PFSK-1 (cell line): Measurements from ENCODE around the gene RNF220.

Source experiments
- POLR2AphosphoS5 ChIP-seq: IDR thresholded peaks from 2 replicates; pipeline ENCODE4 v1.6.1; 2012; ENCODE audit warnings: low read depth, mild to moderate bottlenecking, control low read depth, low read length, moderate library complexity
- TAF1 ChIP-seq: IDR thresholded peaks from 2 replicates; pipeline ENCODE4 v1.6.1; 2012; ENCODE audit warnings: low read length, control low read depth, borderline replicate concordance; ENCODE audit not compliant: insufficient read depth

DNA sequence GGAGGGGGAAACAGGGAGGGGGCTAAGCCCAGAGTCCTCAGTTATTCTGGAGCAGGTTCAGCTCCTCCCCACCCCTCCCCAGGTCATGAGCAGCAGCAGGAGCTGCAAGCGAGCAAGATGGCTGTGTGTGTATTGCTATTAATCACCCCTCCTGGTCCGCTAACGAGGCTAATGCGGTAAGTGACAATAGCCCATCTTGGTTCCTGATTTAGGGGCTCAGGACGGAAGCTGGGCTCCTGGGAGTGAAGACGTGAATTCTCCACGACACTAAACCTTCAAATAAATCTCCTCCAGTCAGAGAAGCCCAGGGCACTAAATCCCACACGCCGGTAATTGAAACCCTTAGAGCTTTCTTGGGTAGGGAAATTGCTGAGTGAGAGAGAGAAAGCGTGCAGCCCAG is 193.1 kb downstream of the RNF220 start:
- TF ChIP-seq POLR2AphosphoS5 (no peak), TAF1 (no peak)
